Amniotic stem cell (primary cell): Measurements from ENCODE around the gene AUNIP.
A peak's percentile ranks its signal among the peaks of the same experiment; 100 is the strongest.

Source experiments
- DNase-seq: peaks from one replicate; lab custom pipeline; 2025; lab: John Stamatoyannopoulos, UW

Gene AUNIP, protein sequence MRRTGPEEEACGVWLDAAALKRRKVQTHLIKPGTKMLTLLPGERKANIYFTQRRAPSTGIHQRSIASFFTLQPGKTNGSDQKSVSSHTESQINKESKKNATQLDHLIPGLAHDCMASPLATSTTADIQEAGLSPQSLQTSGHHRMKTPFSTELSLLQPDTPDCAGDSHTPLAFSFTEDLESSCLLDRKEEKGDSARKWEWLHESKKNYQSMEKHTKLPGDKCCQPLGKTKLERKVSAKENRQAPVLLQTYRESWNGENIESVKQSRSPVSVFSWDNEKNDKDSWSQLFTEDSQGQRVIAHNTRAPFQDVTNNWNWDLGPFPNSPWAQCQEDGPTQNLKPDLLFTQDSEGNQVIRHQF

DNA sequence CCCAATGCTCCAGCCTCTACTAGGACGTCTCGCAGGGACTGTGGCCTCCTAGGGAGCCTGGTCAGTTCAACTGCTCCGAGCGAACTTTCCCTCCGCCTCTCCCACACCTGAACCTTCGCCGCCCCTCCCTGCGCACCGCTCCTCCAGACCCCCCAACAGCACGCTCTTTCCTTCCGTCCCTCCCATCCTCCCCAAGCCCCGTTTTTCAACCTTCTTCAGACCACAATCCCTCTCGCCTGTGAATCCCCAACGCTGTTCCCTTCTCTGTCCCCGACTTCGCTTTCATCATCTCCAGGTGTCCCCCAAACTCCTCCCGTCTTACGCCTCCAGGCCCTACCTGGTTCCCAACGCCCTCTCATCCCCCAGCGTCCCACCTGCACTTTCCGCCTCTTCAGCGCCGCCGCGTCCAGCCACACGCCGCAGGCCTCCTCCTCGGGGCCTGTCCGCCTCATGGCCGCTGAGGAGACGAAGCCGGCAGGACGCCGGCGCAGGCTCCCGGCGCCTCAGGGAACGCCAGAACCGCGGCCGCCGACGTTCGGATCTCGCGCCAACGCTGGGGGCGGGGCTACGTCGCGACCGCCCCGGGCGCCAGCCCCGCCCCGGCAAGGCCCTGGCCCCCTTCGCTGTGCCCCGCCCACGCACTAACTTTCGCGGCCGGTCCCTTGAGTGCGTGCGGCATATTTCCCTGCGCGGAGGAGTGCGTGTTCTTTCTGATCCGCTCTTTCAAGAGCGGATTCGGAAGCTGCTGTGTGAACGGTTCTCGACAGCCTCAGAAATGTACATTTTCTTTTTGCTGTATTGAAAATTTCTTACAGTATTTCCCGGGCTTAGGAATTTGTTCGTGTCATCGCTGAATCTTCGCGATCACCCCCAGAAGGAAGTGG is at the start of gene AUNIP:
Gene AUNIP, minus strand, starts transcription at position 552 of the 884 bp plus-strand sequence. Its CDS starts 100 bp downstream, at position 452.
- DNase-seq: peak; percentile 67

DNA sequence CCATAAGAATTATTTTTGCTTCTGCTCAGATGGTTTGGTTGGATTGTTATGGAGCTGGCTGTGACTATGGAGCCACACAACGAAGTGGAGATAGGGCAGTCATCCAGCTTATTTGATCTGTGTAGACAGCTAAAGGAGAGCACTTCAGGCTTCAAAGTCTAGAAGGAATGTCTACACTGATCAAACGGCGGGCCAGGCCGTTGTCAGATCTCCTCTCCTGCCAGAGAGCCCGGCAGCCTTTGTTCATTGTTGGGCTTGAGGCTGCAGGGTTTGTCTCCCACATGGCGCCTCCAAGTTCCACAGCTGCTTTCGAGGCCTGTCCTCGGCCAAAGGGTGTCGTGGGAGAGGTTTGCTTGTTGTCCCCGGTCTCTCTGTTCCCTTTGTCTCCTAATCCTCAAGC is 49.8 kb upstream of the AUNIP start:
- no peak for DNase-seq

DNA sequence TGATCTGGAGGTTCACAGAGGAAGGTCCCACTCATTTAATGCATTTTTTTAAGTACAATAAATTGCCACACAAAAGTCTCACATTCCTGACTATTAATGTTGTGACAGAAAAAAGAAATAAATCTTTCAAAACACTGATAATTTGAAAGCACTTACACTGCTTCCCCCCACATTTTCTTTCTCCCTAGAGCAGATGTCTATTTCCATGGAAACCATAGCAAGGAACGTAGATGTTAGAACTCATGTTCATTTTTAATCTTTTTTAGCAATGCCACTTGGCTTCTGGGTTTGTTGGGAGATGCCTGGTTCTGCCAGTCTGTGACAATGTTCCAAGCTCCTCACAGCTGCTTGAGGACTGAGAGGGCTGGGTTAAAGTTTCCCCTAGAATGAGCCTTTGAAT is 48.9 kb upstream of the AUNIP start:
- DNase-seq: no peak

DNA sequence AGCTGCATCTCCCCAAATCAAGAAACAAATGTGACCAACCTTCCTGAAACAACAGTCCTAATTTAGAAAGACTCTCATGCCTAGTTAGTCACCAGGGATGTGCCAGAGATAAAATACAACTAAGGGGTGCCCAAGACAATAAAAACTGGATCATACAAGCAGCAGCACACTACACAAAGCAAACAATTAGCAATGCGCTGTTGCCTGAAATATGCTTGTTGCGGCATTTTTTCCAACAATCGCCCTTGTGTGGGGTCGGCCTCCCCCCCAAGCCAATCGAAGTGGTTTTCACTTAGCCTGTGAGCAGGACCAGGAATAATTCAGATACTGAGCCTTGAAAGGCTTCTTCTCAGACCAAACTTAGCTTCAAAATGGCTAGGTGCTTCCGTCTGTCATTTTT is 48.3 kb upstream of the AUNIP start:
- DNase-seq: no peak

DNA sequence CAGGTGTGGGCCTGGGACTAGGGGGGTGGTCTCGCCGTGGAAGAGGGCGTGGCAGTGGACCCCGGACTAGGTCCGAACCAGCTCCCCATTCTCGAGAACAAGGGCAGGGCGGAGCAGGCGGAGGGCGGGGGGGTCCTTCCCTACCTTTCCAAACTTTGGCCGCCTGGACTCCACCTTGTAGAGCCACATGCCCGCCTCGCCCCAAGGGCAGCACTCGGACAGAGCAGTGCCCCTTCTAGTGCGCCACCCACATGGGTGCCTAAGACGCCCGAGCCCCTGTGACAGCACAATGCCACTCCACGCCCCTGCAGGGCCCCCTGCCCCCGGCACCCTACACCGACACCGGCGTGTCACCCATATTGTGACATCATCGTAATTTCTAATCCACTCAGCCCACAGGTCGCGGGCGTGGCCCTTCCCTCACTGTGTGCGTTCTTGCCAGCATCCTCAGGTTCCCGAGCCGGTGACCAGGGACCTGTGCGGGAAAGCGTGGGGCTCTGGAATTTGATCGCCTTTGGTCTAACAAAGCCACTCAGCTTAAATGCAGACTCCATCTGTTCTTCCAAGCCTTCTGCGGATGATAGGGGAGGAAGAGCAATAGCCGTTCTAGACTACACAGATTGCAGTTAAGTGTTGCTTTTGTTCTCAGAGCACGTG is 47.5 kb upstream of the AUNIP start:
- no peak for DNase-seq

DNA sequence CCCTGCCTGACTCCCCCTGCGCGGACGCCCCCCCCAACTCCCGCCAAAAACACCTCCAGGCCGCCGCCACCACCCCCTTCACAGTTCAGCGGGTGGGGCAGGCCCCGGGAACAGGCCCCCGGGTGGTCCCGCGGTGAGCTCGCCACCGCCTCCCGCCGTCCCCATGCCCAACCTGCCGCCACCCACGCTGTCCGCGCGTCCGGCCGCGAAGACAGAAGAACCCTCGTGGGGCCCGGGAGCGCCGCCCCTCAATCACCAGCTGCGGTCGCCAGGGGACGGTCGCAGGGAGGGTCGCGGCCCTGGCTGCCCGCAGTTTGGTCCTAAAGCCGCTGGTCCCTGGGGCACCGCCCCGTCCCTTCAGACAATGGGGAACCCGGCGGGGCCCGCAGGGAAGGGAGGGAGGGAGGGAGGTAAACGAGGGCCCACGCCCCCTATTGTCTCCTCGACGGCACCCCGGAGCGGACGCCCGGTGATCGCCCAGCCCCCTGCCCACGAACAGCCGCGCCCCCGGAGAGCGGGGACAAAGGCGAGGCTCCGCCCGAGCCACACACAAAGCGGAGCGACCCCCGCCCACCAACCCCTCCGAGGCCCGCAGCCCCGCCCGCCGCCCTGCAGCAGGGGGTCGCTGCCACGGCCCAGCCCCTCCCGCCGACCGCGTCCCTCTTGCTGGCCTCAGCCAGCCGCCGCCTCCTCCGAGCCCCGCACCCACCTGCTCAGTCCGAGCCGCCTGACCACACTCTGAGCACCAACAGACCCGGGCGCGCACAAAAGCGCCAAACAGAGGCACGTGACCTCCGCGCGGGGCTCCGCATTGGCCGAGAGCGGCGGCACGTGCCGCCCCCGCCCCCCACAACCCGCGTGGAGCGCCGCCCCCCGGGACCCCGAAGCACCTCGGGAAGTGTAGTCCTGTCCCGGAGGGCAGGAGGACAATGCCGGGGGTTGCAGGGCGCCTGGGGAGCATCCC is 46.7 kb upstream of the AUNIP start, which contains the start of gene STMN1:
Gene STMN1, minus strand, starts transcription at position 740 of the 964 bp plus-strand sequence. CDS start 1,743 bp downstream, outside the sequence.
- DNase-seq: peak; percentile 67

DNA sequence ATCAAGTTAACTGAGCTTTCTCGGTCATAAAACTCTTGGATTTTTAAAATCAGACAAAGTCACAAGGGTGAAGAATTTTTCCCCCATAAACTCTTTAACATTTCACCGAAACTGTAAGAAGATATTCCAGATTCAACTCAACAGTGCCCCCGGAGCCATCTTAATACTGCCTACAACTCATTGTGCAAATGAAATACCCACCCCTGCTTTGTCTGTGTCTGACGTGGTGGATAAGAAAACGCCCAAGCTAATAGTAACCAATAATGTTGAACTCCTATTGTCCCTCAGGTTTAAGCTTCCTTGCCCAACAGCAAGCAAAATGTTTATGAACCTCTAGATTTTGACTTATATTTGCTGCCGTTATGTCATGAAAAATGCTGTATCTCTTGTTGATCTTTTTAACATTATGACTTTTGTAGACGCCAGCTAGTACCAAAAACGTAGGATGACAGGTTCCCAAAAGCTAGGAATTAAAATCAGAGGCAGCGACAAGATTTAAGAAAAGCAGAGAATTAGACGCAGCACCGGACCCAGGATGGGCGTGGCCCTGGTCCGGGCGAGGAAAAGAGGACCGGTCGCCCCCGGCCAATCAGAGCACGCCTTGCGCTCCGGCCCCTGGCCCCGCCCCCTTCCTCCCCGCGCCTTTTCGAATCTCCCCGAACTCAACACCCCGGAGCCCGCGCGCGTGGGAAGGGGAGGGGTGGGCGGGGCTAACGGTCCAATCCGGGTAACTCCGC is 45.9 kb upstream of the AUNIP start:
- peak; percentile 85 for DNase-seq

DNA sequence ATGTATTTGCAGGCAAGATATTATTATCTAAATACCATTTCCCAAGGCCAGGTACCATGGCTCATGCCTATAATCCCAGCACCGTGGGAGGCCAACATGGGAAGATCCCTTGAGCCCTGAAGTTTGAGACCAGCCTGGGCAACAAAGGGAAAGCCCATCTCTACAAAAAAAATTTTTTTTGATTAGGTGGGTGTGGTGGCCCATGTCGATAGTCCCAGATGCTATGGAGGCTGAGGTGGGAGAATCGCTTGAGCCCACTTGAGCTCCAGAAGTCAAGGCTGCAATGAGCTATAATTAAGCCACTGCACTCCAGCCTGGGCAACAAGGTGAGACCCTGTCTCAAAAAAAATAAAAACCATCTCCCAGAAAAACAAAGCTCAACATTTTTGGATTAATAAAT is 44.7 kb upstream of the AUNIP start:
- DNase-seq: no peak

DNA sequence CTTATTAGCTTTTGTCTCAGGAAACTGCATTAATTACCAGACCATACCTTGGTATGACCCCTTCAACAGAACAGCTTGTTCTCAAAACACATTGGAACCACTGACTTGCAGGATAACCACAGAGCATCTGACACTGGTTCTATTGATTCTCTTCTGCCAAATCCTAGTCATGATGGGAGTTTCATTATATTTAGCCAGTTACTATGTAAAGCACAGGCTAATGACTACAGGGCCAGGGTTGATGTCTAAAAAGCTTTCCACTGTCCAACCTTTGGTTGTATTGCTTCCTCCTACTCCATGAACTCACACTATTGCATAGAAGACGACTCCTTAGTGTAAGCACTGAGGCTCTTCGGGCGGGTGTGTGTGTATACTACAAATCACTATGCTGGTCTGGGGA is 43.2 kb upstream of the AUNIP start:
- DNase-seq: no peak

DNA sequence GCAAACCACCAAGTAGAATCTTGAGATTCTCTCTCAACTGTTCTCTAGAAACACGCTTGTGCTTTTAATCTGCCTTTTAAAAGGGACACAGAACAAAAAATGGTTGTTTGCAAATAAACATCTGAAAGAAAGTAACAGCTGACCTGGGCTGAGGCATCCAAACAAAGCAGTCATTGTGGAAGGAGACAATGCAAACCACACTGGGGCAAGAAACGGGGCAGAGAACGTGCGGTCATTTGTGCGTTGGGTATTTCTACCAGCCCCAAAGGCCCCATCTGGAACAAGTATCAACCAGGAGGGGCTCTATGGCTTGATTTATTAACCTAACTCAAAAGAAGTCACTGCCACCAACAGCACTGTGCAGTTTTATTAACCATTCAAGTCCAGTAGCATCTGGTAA is 41.0 kb upstream of the AUNIP start:
- DNase-seq: no peak

DNA sequence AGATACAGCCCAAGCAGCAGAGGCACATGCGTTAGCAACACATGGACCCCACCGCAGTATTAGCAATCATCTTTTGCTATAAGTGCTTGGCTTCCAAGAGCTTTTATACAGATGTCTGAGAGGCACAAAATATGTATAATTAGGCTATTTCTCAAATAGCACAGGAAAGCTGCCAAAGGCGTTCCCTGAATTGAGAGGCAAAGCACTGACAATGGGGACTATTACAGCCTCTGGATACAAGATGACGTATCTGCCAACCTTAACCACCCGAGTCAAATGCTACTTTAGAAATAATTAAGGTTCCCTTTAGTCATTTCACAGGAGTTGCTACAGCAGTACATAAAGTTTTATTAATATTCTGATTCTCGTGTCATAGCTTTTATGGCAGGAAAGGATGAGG is 40.5 kb upstream of the AUNIP start:
- DNase-seq: no peak

DNA sequence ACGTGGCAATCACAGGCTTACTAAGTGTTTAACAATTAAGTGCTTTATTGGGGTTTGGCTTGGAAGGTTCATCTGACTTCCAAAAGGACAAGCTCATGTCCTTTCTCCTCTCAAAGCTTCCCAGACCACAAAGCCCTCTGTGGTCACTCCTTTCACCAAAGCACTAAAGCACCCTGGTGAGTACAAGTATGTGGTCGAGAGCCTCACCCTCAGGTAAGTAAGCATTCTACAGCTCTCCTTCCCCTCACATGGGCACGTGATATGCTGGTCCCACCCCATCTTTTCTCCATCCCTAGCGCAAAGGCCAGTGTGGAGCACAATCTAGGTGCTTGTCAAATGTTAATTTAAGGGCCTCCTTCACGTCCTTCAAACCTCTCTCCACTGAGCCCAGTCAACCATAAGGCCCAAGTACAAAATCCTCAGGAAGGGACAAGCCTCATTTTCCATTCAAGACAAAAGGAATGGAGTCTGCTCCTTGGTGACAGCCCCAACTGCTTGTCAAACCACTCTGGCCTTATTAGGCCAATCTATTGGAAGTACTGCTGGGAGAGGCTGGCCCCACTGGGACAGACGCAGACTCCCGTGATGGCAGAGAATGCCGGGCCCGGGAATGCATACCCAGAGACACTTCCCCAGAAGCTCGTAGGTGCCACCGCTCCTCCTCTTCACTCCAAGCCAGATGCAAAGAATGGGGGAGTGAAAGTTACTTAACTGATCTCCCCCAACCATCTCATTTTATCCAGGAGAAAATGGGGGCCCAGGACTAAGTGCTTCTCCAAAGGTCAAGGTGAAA is 39.2 kb upstream of the AUNIP start:
- no peak for DNase-seq

DNA sequence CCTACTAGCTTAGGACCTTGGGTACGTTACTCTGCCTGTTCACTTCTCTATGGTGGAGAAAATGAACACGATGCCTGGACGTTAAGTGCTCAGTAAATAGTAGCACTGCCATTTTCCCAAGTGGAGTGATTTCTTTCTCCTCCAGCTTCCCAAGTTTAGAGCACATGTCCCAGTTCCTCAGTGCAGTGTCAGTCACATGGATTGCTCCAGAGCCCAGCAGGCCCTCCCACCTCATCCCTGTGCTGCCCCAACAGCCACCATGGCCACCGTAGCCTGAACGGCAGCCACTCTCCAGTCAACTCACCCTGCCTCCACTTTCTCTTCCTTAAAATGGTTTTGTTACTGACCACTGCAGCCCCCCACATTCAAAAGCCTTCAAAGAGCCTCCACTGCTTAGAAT is 38.5 kb upstream of the AUNIP start:
- no peak for DNase-seq

DNA sequence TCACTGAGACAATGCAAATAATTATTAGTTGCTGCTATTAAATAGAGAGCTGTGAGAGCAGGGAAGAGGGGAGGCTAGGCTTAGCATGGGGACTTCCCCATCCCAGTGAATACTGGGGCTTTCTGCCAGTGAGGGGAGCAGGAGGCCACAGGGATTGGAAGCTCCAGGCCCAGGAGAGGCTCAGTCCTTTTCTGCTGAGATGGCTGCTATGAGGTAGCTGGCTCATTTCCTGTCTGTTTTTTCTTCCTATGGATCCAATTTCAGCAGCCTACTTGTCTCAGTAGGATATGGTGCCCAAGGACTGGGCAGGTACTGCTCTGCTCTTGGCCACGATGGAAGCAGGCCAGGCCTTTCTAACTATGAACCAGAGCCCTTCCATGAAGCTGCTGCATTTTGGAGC is 37.0 kb upstream of the AUNIP start:
- no peak for DNase-seq

DNA sequence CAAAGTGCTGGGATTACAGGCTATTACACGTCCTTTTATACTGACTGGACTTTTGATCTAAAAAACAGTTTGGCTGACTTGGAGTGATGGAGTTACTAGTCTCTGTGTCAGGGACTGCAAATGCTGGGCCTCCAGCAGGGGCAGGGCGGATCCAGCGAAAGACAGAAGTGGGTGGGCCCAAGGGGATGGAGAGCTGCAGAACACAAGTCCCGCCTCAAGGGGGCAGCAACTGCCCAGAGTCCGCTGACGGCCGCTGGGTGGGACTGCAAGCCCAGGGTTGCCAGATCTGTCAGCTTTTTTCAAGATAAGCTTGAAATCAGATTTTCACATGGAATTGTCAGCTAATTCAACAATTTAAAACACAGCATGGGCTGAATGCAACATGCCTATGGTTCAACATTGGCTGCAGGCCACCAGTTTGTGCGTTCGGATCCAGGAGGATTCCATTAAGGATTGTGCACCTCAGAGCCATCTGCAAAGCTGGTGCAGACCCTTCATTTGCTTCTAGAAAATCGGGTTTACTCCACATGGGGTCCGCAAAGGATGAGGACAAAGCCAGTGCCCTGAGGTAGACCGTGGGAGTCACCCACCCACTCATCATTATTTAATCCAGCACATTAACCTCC is 36.2 kb upstream of the AUNIP start:
- DNase-seq: peak; percentile 89

DNA sequence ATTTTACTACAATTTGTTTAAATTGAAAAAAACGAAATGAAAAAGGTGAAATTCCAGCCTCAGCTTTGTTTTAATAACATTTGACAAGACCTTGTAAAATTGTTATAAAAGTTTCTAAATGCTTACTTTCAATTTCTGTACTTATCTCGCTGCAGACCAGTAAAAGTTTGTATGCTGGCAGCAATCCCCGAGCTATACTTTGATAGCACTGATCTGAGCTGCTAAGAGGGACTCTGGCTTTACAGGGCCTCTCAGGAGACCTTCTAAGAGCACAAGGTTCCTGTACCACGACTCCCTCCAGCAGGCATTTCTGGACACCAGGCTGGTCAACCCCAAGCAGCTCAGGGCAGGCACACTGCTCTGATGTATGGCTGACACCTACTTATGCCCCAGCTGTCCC is 33.9 kb upstream of the AUNIP start:
- no peak for DNase-seq

DNA sequence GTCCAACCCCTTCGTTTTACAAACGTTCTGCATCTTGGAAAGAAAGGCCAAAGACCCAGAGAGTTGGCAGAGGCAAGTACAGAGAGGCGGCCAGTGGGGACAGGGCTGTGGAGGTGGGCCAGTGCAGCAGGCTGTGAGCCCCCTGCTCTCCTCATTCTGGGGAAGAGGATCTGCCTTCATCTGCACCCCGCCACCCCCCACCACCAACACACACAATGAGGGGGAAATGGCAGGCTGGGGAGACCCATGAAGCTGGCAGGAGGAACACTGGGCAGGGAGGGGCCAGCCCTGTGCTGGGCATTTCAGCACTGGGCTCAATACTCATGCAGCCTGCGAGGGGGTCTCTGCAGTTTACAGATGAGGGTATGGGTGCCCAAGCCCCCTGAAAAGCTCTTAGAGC is 32.3 kb upstream of the AUNIP start:
- no peak for DNase-seq

DNA sequence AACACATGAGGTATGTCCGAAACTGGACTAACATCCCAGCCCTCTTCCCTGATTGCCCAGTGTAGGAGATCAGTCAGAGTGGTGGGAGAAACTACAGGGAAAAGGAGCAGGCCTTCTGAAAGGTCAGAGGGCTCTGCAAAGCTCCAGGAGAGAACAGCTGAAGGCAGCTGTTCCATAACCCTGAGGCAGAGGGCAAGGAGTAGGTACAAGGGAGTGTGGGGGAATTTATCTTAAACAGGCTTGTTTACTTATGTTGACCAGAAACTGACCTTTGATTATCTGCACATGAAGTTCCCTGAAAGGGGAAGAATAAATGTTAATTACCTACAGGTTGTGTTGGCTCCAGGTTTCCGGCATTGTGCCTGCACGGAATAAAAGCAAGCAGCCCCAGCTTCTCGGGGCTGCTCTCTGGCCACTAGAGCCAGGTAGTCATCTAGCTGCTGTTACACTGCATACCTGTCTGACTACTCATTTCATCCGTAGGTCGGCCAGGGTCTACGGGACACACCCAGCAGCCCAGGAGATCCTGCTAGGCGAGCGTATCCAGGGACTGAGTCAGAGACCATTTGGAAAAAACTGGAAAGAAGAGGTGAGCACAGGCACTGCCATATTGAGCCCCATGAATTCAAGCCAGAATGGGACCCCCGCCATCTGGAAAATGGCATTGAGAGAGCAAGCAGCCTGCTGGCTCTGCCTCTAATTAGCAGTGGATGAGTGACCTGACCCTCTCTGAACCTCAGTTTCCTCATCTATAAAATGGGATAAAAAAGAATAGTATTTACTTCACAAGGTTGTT is 31.2 kb upstream of the AUNIP start:
- no peak for DNase-seq

DNA sequence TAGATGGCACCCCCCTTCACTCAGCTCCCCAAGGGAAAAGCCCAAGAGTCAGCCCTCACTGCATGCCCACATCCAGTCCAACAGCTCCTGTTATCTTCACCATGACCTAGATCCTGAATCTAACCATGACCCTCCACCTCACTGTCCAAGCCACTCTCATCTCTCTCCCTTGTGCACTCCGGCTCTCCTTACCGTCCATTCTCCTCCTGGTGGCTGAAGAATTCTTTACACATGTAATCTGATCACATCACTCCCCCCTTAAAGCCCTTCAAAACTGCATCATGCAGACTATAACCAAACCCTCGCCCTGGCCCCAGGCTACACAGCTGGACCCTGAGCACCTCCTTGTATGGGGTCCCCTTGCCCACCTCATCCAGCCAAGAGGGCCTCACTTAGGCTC is 30.2 kb upstream of the AUNIP start:
- no peak for DNase-seq
